AG04450 (cell line): ENCODE measurements around the gene SMAD7. TPM values are rescaled to one million over a fixed set of nuclear protein-coding genes. Genes with fewer than 3 reads are reported as not detected.

Source experiments
- CTCF ChIA-PET: fragments of 300-600, 350-600 bp; formaldehyde crosslinking; extraction: SDS; loops from one replicate; lab custom pipeline; 2022; ENCODE audit warnings: antibody characterized with exemption, inconsistent platforms; lab: Charles Lee
- POLR2A ChIA-PET: fragments of 350-600 bp; formaldehyde crosslinking; extraction: SDS; loops from one replicate; lab custom pipeline; 2021; ENCODE audit warnings: antibody characterized with exemption, inconsistent platforms; lab: Yijun Ruan, JAX
- DNase-seq: peaks from one replicate; pipeline ENCODE4 v3.0.0-alpha.2; 2011; ENCODE audit warnings: low read depth, low spot score
- H3K27ac ChIP-seq: one replicate; pipeline ENCODE4 v1.5.1; 2012; ENCODE audit warnings: low read depth, low read length, control low read depth
- H3K27me3 ChIP-seq: one replicate; pipeline ENCODE4 v1.6.0; 2012; ENCODE audit warnings: low read length; ENCODE audit not compliant: control insufficient read depth, insufficient read depth
- H3K4me3 ChIP-seq: 2 replicates; pipeline ENCODE4 v1.5.1; 2011; ENCODE audit warnings: mild to moderate bottlenecking, low read depth, low read length, control low read depth
- H3K9me3 ChIP-seq: 2 replicates; pipeline ENCODE4 v1.5.1; 2012; ENCODE audit warnings: low read length; ENCODE audit not compliant: control insufficient read depth, insufficient read depth
- CTCF ChIP-seq: IDR thresholded peaks from 2 replicates; pipeline ENCODE4 v1.5.1; 2011; ENCODE audit warnings: low read depth, low read length, control low read depth, inconsistent platforms
- polyA plus RNA-seq: library from polyadenylated mRNA; depleted of rRNA; stranded (reverse); fragments of >200 nt; gene quantifications from 2 replicates; pipeline ENCODE4 v1.2.3, GENCODE V29; 2011

Gene SMAD7
- polyA plus RNA-seq, 1 experiment = 8.0 TPM

GRCh38 chr18:48913201-48913600 lies 37.6 kb downstream of the SMAD7 start:
- Histone ChIP-seq H3K27ac (no peak overlapping the region), H3K27me3 (peaks cover 2% of the 10 kb centered on the region), H3K4me3 (no peak overlapping the region), H3K9me3 (no peaks in the 10 kb centered on the region)
- no peak for TF ChIP-seq CTCF
- POLR2A ChIA-PET = interaction anchor here (0.6 to 0.7 kb wide), 2 partner anchors 84 to 155 kb away, joined by 3 to 4 read pairs; no protein-coding TSS in a partner anchor
- DNase-seq = no peak
- CTCF ChIA-PET = no interaction called here

- peaks cover 4% of the 10 kb centered on the region; the same call in 1 of the 2 replicates for H3K9me3 ChIP-seq
- TF ChIP-seq CTCF = no peak
- no peak overlapping the region for H3K4me3 ChIP-seq
- no peak for DNase-seq
- ChIA-PET POLR2A (no interaction called here), CTCF (no interaction called here)
- peaks cover 2% of the 10 kb centered on the region for H3K27me3 ChIP-seq
- no peak overlapping the region for H3K27ac ChIP-seq
Observed at GRCh38 chr18:48910972-48911545, 39.7 kb downstream of the SMAD7 start.

GRCh38 chr18:48909721-48910120 lies 41.0 kb downstream of the SMAD7 start:
- POLR2A ChIA-PET = no interaction called here
- TF ChIP-seq CTCF = no peak
- no peak overlapping the region for H3K4me3 ChIP-seq
- peaks cover 2% of the 10 kb centered on the region for H3K27me3 ChIP-seq
- CTCF ChIA-PET = no interaction called here
- H3K9me3 ChIP-seq = peaks cover 11% of the 10 kb centered on the region
- no peak overlapping the region for H3K27ac ChIP-seq
- DNase-seq = no peak

GRCh38 chr18:48908916-48909315 lies 41.8 kb downstream of the SMAD7 start:
- no peak for DNase-seq
- POLR2A ChIA-PET = no interaction called here
- Histone ChIP-seq H3K4me3 (no peak overlapping the region), H3K9me3 (peaks cover 19% of the 10 kb centered on the region), H3K27me3 (peaks cover 2% of the 10 kb centered on the region), H3K27ac (no peak overlapping the region)
- TF ChIP-seq CTCF = no peak
- CTCF ChIA-PET = no interaction called here

- POLR2A ChIA-PET = no interaction called here
- no peak for DNase-seq
- no peak for TF ChIP-seq CTCF
- Histone ChIP-seq H3K27me3 (peaks cover 2% of the 10 kb centered on the region), H3K27ac (no peak overlapping the region), H3K9me3 (peaks cover 20% of the 10 kb centered on the region), H3K4me3 (no peak overlapping the region)
- CTCF ChIA-PET = no interaction called here
Observed at GRCh38 chr18:48905513-48905912, 45.3 kb downstream of the SMAD7 start.
